GM23248 (cell line): ENCODE data around the gene SKP1. TPM values are rescaled to one million over a fixed set of nuclear protein-coding genes. Genes with fewer than 3 reads are reported as not detected.

Experiments
- DNase-seq: peaks from one replicate; pipeline ENCODE4 v3.0.0-alpha.2; 2015
- H2AFZ ChIP-seq: fragments of 200-600 bp; sonication (generic); 2 replicates; pipeline ENCODE4 v1.6.1; 2016; ENCODE audit warnings: antibody characterized with exemption
- H3F3A ChIP-seq: fragments of 200-600 bp; sonication (generic); 2 replicates; pipeline ENCODE4 v1.6.1; 2016; ENCODE audit warnings: mild to moderate bottlenecking, antibody characterized with exemption, mixed run types; ENCODE audit not compliant: insufficient read depth
- H3K27ac ChIP-seq: fragments of 200-600 bp; sonication (generic); 2 replicates; pipeline ENCODE4 v1.5.1; 2016; ENCODE audit warnings: mild to moderate bottlenecking
- H3K27me3 ChIP-seq: fragments of 200-600 bp; sonication (generic); replicated peaks from 2 replicates; pipeline ENCODE4 v1.6.1; 2016; ENCODE audit warnings: mild to moderate bottlenecking; ENCODE audit not compliant: insufficient read depth
- H3K36me3 ChIP-seq: fragments of 200-600 bp; sonication (generic); 2 replicates; pipeline ENCODE4 v1.6.1; 2016; ENCODE audit warnings: low read depth, mild to moderate bottlenecking
- H3K4me1 ChIP-seq: fragments of 200-600 bp; sonication (generic); 2 replicates; pipeline ENCODE4 v1.6.1; 2016; ENCODE audit warnings: mild to moderate bottlenecking; ENCODE audit not compliant: insufficient read depth
- H3K4me2 ChIP-seq: fragments of 200-600 bp; sonication (generic); one replicate; pipeline ENCODE4 v1.6.1; 2016; ENCODE audit warnings: mild to moderate bottlenecking; ENCODE audit not compliant: unreplicated experiment
- H3K4me3 ChIP-seq: fragments of 200-600 bp; sonication (generic); 2 replicates; pipeline ENCODE4 v1.5.1; 2016; ENCODE audit warnings: mild to moderate bottlenecking
- H3K79me2 ChIP-seq: fragments of 200-600 bp; sonication (generic); 2 replicates; pipeline ENCODE4 v1.6.1; 2016; ENCODE audit warnings: mild to moderate bottlenecking; ENCODE audit not compliant: insufficient read depth
- H3K9ac ChIP-seq: fragments of 200-600 bp; sonication (generic); 2 replicates; pipeline ENCODE4 v1.6.1; 2016; ENCODE audit warnings: mild to moderate bottlenecking
- H3K9me2 ChIP-seq: fragments of 200-600 bp; sonication (generic); 2 replicates; pipeline ENCODE4 v1.6.1; 2016; ENCODE audit warnings: mixed run types, mild to moderate bottlenecking, moderate library complexity; ENCODE audit not compliant: insufficient read depth
- H3K9me3 ChIP-seq: fragments of 200-600 bp; sonication (generic); one replicate; pipeline ENCODE4 v1.6.1; 2017; ENCODE audit warnings: low read depth
- H4K20me1 ChIP-seq: fragments of 200-600 bp; sonication (generic); 2 replicates; pipeline ENCODE4 v1.6.0; 2016; ENCODE audit not compliant: insufficient read depth
- EZH2 ChIP-seq: fragments of 200-600 bp; sonication (generic); IDR thresholded peaks from 2 replicates; pipeline ENCODE4 v1.6.1; 2018; ENCODE audit warnings: antibody characterized with exemption, mild to moderate bottlenecking; ENCODE audit not compliant: insufficient read depth, poor library complexity, severe bottlenecking
- EZH2phosphoT487 ChIP-seq: fragments of 200-600 bp; sonication (generic); IDR thresholded peaks from 2 replicates; pipeline ENCODE4 v1.6.1; 2018; ENCODE audit warnings: antibody characterized with exemption, moderate library complexity, mild to moderate bottlenecking, low read depth; ENCODE audit not compliant: insufficient read depth
- WGBS, 2 experiments: methylation state at CpG; one replicate each; pipeline ENCODE4 v1.1.6; 2015 to 2017; ENCODE audit warnings: low lambda C conversion rate in 2 of 2, low coverage in 1 of 2; ENCODE audit errors: missing lambda C conversion rate in 2 of 2; 5-methylcytosine and 5-hydroxymethylcytosine counted together
- in situ Hi-C: fragments of 300-500 bp; cut with MboI; formaldehyde crosslinking; loops from 2 replicates; pipeline ENCODE4 v1.15.0; 2020
- polyA plus RNA-seq: library from polyadenylated mRNA; unstranded; fragments of >200 nt; fragmentation: Nextera tagmentation; extraction: Ambion mirVana; gene quantifications from 2 replicates; pipeline ENCODE4 v1.2.1, GENCODE V29; 2016
- total RNA-seq: library from RNA; depleted of rRNA; stranded (reverse); fragments of >200 nt; shearing (Covaris generic); gene quantifications from 2 replicates; pipeline ENCODE4 v1.2.3, GENCODE V29; 2014

Gene SKP1
- total and polyA plus RNA-seq, 2 experiments from 2014 or later, result 238 to 1,145 TPM

DNA sequence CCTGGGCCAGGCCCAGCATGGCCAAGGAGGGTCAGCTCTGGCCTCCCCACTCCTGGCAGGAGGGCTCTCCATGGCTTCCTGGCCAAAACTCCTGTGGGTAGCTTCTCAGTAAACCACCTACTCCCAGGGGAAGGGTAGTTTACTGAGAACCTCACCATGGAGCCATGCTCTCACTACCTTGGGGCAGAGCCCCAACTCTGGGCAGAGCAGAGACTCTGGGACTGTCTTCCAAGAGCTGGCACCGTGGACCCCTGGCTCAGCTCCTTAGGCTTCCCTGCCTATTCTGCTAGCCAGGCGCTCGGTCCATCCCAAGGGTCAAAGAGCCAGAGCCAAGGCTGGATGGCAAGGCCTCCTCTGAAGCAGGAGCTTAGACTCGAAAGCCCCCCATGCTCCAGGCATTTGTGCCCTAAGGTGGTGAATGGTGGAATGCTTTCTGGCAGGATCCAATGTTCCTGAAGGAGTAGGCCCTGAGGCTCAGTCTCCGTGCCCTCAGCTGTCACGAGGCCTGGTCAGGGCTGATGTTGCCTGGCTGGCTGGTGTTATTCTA, 42.7 kb downstream of the SKP1 start:
- Histone ChIP-seq H3K79me2 (peaks cover 47% of the 10 kb centered on the region), H3K9me3 (no peaks in the 10 kb centered on the region), H3K9ac (no peak overlapping the region), H4K20me1 (no peaks in the 10 kb centered on the region), H2AFZ (no peak overlapping the region), H3K4me1 (peaks cover 18% of the 10 kb centered on the region), H3K4me3 (no peak overlapping the region), H3K36me3 (peaks cover 8% of the 10 kb centered on the region; the same call in 1 of the 2 replicates), H3K27ac (no peak overlapping the region), H3K4me2 (no peak overlapping the region), H3K9me2 (no peaks in the 10 kb centered on the region), H3F3A (peaks cover 10% of the 10 kb centered on the region; the same call in 1 of the 2 replicates), H3K27me3 (no peaks in the 10 kb centered on the region)
- in situ Hi-C loops, result no loop called here
- 83 to 94% methylated on average over 6 of the region's 6 CpGs for WGBS, 2 experiments
- DNase-seq, result no peak
- no peak for TF ChIP-seq EZH2phosphoT487
- no peak for TF ChIP-seq EZH2

GRCh38 chr5:134133188-134133994, 43.4 kb downstream of the SKP1 start:
- whole genome bisulfite sequencing, 2 experiments, result 73 to 78% methylated on average over 7 of the region's 9 CpGs

GRCh38 chr5:134132372-134133187, 44.2 kb downstream of the SKP1 start:
- Histone ChIP-seq H3K4me1 (peaks cover 3% of the 10 kb centered on the region; the same call in 1 of the 2 replicates), H3F3A (no peaks in the 10 kb centered on the region; the same call in 1 of the 2 replicates), H3K27me3 (no peaks in the 10 kb centered on the region), H4K20me1 (no peaks in the 10 kb centered on the region), H3K9ac (no peak overlapping the region), H2AFZ (no peak overlapping the region), H3K27ac (no peak overlapping the region), H3K9me3 (no peaks in the 10 kb centered on the region), H3K79me2 (peaks cover 39% of the 10 kb centered on the region), H3K36me3 (peaks cover 8% of the 10 kb centered on the region; the same call in 1 of the 2 replicates), H3K4me2 (no peak overlapping the region), H3K4me3 (no peak overlapping the region), H3K9me2 (no peaks in the 10 kb centered on the region)
- DNase-seq, result no peak
- in situ Hi-C loops, result no loop called here
- 92 to 95% methylated on average over 14 to 16 of the region's 16 CpGs for WGBS, 2 experiments
- TF ChIP-seq EZH2 (no peak), EZH2phosphoT487 (no peak)

More at GRCh38 chr5:134133188-134133994, 43.4 kb downstream of the SKP1 start:
- Histone ChIP-seq H3K9ac (no peak overlapping the region), H3K4me1 (peaks cover 11% of the 10 kb centered on the region), H3K27me3 (no peaks in the 10 kb centered on the region), H3K4me3 (no peak overlapping the region), H4K20me1 (no peaks in the 10 kb centered on the region), H3K79me2 (peaks cover 44% of the 10 kb centered on the region), H3K4me2 (no peak overlapping the region), H3F3A (peaks cover 5% of the 10 kb centered on the region; the same call in 1 of the 2 replicates), H3K36me3 (peaks cover 8% of the 10 kb centered on the region; the same call in 1 of the 2 replicates), H2AFZ (no peak overlapping the region), H3K9me2 (no peaks in the 10 kb centered on the region), H3K27ac (no peak overlapping the region), H3K9me3 (no peaks in the 10 kb centered on the region)
- in situ Hi-C loops, result no loop called here
- DNase-seq, result no peak
- no peak for TF ChIP-seq EZH2
- no peak for TF ChIP-seq EZH2phosphoT487
